H7 (cell line): ENCODE results near the gene TSTD1. TPM values are rescaled to one million over a fixed set of nuclear protein-coding genes. Genes with fewer than 3 reads are reported as not detected.
"Not testable (repeated sequence)": the region's sequence is repeated elsewhere in the genome, so short reads cannot be mapped to it uniquely, and the experiment has no call there.

Experiments
- DNase-seq: peaks from one replicate; pipeline ENCODE4 v3.0.0; 2012
- H3K27me3 ChIP-seq: 2 replicates; pipeline ENCODE4 v1.6.0; 2011; ENCODE audit warnings: mild to moderate bottlenecking, low read length; ENCODE audit not compliant: control insufficient read depth, insufficient read depth
- H3K36me3 ChIP-seq: replicated peaks from 2 replicates; pipeline ENCODE4 v1.5.1; 2011; ENCODE audit warnings: low read length; ENCODE audit not compliant: control insufficient read depth, insufficient read depth
- H3K4me3 ChIP-seq: 2 replicates; pipeline ENCODE4 v1.5.1; 2011; ENCODE audit warnings: low read depth, mild to moderate bottlenecking, control low read depth, low read length, moderate library complexity; ENCODE audit not compliant: insufficient read depth
- total RNA-seq: library from RNA; depleted of rRNA; stranded (reverse); fragments of >200 nt; shearing (Covaris generic); gene quantifications from 2 replicates; pipeline ENCODE4 v1.2.3, GENCODE V29; 2014

The TSTD1 gene
- total RNA-seq, 1 experiment from 2014 or later, result 91.3 TPM

DNA sequence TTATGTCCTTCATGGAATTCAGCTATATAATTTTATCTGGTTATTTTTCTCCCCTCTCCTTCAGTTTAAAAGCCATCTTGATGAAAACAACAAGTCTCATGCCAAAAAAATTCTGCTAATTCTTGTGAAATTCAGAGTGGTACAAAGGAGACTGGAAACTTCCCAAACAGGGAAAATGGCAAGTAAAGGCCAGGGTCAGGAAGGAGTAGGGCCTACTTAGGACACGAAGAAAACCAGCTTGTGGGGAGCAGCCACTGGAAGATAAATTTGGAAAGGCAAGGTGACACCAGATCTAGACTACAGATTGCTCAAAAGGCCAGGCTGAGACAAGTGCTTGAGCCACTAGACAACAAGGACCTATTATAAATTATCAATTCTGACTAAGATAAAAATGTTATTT, 6.4 kb downstream of the TSTD1 start:
- Histone ChIP-seq H3K36me3 (no peaks in the 10 kb centered on the region; the same call in 1 of the 2 replicates), H3K4me3 (no peak overlapping the region), H3K27me3 (no peaks in the 10 kb centered on the region)
- no peak for DNase-seq

DNA sequence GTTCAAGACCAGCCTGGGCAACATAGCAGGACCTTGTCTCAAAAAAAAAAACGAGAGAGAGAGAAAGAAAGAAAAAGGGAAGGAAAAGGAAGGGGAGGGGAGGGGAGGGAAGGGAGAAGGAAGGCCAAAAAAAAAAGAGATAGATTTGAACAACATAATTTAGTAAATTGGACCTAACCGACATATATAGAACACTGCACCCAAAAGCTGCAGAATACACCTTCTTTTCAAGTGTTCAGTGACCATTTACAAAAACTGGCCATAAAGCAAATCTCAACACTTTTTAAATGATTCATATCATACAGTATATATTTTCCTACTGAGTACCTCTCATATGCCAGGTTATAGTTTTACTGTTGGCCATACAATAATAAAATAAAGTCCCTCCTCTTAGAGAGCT, 6.9 kb downstream of the TSTD1 start:
- Histone ChIP-seq H3K36me3 (no peaks in the 10 kb centered on the region), H3K4me3 (no peak overlapping the region), H3K27me3 (no peaks in the 10 kb centered on the region)
- DNase-seq, result no peak

DNA sequence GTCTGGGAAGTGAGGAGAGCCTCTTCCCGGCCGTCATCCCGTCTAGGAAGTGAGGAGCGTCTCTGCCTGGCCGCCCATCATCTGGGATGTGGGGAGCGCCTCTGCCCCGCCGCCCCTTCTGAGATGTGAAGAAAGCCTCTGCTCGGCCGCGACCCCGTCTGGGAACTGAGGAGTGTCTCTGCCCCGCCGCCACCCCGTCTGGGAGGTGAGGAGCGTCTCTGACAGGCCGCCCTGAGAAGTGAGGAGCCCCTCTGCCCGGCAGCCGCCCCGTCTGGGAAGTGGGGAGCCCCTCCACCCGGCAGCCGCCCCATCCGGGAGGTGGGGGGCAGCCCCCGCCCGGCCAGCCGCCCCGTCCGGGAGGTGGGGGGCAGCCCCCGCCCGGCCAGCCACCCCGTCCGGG, 9.3 kb downstream of the TSTD1 start:
- H3K27me3 ChIP-seq, H3K36me3 ChIP-seq, H3K4me3 ChIP-seq, DNase-seq: not testable (repeated sequence)

DNA sequence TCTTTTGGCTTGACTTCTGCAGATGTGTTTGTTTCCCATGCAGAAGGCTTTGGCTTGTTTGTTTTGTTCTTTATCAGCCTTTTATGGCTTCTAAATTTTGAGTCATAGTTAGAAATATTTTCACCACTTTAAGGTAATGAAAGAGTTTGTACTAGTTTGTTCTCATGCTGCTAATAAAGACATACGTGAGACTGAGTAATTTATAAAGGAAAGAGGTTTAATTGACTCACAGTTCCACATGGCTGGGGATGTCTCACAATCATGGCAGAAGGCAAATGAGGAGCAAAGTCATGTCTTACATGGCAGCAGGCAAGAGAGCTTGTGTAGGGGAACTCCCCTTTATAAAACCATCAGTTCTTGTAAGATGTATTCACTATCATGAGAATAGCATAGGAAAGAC, 11.8 kb downstream of the TSTD1 start:
- H3K4me3 ChIP-seq, H3K27me3 ChIP-seq, H3K36me3 ChIP-seq, DNase-seq: not testable (repeated sequence)

DNA sequence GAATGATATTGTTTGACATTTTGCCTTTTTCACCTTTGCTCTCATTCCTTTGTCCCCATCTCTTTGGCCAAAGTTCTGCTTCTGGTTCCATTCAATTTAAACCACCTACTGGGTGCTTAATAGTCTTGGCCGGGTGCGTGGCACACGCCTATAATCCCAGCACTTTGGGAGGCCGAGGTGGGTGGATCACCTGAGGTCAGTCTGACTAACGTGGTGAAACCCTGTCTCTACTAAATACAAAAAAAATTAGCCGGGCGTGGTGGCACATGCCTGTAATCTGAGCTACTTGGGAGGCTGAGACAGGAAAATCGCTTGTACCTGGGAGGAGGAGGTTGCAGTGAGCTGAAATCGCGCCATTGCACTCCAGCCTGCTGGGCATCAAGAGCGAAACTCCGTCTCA, 16.3 kb downstream of the TSTD1 start:
- not testable (repeated sequence) for H3K4me3 ChIP-seq, H3K27me3 ChIP-seq, H3K36me3 ChIP-seq, DNase-seq

DNA sequence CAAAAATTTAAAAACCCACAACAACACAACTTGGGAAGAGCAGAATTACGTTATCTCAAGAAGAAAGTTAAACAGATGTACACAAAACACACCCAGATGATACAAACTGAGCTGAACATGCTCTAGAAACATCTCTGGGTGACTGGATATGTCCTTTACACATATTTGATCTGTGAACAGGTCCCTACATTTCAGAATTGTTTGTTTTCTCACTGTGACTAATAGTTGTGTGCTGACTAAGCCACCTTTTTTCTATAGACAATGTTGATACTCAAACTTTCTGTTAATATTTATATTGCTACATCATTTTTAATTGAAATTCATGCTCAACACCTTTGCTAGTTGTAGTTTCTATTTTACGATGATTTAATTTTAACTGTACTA, 16.8 kb downstream of the TSTD1 start:
- no peak for DNase-seq
- Histone ChIP-seq H3K27me3 (no peaks in the 10 kb centered on the region; the same call in 1 of the 2 replicates), H3K4me3 (peak overlapping the region; percentile 88), H3K36me3 (peaks cover 3% of the 10 kb centered on the region)

DNA sequence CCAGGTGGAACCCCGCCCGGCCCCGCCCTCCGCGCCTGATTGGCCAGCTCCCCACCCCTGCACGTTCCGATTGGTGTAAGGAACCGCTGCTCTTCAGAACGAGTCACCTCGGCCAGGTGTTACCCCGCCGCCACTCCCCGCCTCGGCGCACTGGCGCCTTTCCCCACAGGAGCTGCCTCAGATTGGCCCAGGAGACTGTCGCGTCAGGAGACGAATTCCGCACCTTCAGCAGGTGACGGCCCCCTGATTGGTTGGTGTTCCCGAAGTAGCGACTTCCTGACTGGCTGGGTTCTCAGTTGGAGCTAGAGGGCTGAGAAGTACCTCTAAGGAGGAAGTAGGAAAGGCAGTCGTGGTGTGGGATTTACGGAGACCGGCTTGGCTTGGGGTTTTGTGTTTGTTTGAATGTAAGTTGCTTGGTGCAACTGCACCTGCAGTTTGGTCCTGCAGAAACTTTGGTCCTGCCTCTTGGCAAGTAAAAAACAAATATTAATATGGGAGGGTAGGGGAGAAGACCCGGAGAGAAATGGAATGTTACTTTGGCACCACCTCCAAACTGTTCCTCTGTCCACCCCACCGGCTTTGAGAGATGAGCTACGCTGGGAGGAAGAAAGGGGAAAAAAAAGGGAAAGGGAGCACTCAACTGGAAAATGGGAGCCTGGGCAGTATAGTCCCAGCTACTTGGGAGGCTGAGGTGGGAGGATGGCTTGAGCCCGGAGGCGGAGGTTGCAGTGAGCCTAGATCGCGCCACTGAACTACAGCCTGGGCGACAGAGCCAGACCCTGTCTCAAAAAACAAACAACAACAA, 17.4 kb downstream of the TSTD1 start:
- peak; percentile 99 for DNase-seq
- H3K4me3 ChIP-seq, result peak overlapping the region; percentile 88
- H3K36me3 ChIP-seq, result peaks cover 3% of the 10 kb centered on the region
- H3K27me3 ChIP-seq, result no peaks in the 10 kb centered on the region; the same call in 1 of the 2 replicates

DNA sequence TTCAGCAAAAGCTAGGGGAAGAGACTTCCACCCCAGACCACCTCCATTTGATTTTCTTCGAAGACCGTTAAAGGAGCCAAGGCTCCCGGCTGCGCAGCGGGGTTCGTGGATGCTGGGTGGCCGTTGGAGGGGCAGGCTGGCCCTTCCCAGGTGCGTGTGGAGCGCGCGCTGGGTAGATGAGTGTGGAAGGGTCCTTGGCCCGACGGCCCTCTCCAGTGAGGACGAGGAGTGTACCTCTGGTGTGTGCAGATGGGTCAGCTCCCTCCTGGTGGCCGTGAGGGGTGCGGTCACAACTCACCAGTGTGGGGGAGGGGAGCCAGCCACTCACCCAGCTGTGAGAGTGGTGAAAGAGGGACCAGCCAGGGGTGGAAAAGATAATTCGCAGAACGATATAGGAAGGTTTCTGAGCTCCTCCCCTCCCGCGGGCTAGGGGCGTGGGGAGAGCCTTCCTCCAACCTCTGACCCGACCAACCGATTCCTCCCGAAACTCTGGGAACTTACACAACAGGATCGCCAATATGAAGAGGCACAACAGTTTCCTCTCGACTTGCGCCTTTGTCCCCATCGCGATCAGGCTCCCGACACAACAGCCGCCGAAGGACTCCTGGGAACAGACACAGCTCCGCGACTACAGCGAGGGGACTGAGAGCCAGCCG, 18.1 kb downstream of the TSTD1 start, which contains the start of gene F11R:
Gene F11R (minus strand): TSS at position 644 of the 656 bp plus-strand sequence. CDS start 79 bp downstream, at position 565.
- Histone ChIP-seq H3K36me3 (peaks cover 3% of the 10 kb centered on the region), H3K27me3 (no peaks in the 10 kb centered on the region; the same call in 1 of the 2 replicates), H3K4me3 (peak within 1 kb of the TSS; percentile 88)
- peak; percentile 84 for DNase-seq

DNA sequence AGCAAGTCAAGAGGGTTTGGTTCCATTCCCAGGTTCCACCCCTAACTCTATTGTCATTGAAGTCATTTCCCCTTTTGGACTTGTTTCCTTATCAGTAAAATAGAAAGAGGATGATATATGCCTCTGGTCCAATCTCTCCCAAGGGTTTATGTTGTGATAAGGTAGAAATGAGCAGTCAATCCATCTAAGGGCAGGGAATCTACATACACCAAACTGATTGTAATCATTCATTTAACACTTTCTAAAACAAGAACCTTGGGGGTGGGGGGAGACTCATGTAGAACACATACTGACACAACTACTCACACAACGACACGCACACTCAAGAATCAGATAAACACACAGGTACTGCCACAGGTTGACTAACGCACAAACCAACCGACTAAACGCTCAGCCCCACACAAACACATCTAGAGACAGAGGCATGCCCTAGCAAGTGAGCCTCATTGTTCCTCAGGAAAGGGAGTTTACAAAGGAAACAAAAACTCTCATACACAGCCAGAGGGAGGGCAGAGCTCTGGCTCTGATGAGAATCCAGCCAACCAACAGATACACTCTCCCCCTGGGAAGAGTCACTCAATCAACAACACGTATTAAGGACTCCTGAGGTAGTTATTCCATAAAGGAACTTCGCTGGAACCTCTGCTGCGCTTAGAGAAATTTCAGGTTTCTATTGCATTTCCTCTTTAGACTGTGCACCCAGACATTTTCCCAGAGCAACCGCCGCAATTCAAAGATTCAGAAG, 18.8 kb downstream of the TSTD1 start:
- peak; percentile 54 for DNase-seq
- no peaks in the 10 kb centered on the region; the same call in 1 of the 2 replicates for H3K27me3 ChIP-seq
- peaks cover 3% of the 10 kb centered on the region for H3K36me3 ChIP-seq
- peak overlapping the region; percentile 88 for H3K4me3 ChIP-seq

DNA sequence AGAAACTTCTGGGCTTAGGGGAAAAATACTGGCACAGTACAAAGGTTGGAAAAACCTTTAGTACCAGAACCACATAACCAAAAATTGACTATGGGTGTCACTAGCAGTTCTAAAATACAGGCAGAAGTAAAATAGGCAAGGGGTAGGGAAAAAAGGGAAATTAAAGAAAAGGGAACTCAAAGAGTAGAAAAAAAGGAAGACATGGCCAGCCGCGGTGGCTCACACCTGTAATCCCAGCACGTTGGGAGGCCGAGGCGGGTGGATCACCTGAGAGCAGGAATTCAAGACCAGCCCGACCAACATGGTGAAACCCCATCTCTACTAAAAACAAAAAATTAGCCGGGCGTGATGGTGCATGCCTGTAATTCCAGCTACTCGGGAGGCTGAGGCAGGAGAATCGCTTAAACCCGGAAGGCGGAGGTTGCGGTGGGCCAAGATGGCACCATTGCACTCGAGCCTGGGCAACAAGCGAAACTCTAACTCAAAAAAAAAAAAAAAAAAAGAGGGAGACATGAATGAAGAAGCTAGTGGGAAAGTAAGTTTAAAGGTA, 19.6 kb downstream of the TSTD1 start:
- H3K36me3 ChIP-seq, H3K27me3 ChIP-seq, DNase-seq: not testable (repeated sequence)
- H3K4me3 ChIP-seq, result peak overlapping the region; percentile 88

DNA sequence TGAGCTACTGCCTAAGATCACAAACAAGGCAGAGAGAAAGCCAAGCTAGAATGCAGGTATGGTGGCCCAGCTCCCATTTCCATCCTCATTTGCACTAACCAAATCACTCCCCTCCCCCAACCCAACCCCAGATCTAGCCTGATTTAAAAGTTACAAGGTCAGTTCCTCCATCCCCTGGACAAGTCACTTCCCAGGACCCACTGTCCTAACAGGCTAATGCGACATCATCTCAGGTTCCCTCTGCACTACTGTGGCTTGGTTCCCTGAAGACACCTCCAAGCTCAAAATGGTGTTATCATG, 20.2 kb downstream of the TSTD1 start:
- no peaks in the 10 kb centered on the region; the same call in 1 of the 2 replicates for H3K27me3 ChIP-seq
- peaks cover 3% of the 10 kb centered on the region for H3K36me3 ChIP-seq
- H3K4me3 ChIP-seq, result no peak overlapping the region
- DNase-seq, result peak; percentile 37

DNA sequence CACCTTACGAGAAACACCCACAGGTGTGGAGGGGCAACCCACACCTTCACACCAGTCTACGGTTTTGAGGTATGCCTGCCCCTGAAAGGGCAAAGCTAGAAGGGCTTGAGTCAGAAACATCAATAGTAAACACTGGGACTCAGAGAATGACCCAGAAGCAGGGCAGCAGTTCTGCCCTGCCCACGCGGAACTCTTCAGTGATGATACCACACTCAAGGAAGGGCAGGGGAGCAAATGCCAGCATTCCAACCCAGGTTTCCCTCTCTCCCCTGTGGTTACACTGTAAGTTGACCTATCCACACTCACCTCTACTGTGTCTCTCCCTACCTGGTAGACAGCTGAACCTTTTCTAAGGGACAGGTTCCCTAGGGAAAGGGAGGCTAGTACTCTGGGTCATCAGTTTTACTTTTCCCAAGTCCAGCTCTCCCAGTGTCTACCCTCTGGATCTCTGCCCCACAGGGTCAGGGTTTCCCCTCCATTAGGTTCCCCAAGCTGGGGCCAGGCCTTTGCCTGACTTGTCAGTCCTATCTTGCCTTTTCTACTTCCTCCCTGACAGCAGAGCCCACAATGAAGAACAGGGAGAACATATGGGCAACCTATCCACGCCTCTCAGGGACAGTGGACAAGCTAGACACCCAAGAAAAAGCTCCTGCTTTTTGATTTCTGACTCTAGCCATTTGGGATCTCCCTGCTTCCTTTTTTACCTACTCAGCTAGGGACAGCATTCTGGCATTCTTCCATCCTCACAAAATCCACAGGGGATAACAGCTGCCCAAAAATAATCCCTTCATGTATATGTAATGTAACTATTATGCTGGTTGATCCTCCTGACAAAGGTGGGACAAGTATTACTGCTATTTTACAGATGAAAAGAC, 20.8 kb downstream of the TSTD1 start:
- no peak for DNase-seq
- H3K4me3 ChIP-seq, result no peak overlapping the region
- H3K36me3 ChIP-seq, result peaks cover 4% of the 10 kb centered on the region
- no peaks in the 10 kb centered on the region; the same call in 1 of the 2 replicates for H3K27me3 ChIP-seq

DNA sequence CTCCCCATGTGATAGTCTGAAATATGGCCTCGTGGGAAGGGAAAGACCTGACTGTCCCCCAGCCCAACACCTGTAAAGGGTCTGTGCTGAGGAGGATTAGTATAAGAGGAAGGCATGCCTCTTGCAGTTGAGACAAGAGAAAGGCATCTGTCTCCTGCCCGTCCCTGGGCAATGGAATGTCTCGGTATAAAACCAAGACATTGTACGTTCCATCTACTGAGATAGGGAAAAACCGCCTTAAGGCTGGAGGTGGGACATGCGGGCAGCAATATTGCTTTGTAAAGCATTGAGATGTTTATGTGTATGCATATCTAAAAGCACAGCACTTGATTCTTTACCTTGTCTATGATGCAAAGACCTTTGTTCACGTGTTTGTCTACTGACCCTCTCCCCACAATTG, 21.6 kb downstream of the TSTD1 start:
- not testable (repeated sequence) for H3K36me3 ChIP-seq, H3K4me3 ChIP-seq, H3K27me3 ChIP-seq, DNase-seq

DNA sequence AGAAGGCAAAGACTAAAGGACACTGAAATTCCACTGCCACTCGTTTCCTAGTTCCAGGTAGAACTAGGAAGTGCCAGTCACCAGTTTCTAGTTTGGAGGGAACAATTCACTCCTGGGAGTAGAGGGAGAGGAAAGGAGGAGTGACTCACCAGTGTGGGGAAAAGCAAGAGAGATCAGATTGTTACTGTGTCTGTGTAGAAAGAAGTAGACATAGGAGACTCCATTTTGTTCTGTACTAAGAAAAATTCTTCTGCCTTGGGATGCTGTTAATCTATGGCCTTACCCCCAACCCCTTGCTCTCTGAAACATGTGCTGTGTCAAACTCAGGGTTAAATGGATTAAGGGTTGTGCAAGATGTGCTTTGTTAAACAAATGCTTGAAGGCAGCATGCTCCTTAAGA, 22.1 kb downstream of the TSTD1 start:
- H3K27me3 ChIP-seq, H3K36me3 ChIP-seq, H3K4me3 ChIP-seq, DNase-seq: not testable (repeated sequence)
